H1 (cell line): ENCODE results near the gene PRSS23. TPM values are rescaled to one million over a fixed set of nuclear protein-coding genes. Genes with fewer than 3 reads are reported as not detected.

Experiments used
- CTCF ChIA-PET: fragments of 300-600 bp; sonication (Branson Sonifier 250); formaldehyde crosslinking; loops from one replicate; lab custom pipeline; 2021; ENCODE audit not compliant: partially characterized antibody; lab: Charles Lee
- POLR2A ChIA-PET: fragments of 300-600 bp; sonication (Branson Sonifier 250); formaldehyde crosslinking; loops from one replicate; lab custom pipeline; 2021; ENCODE audit warnings: inconsistent platforms; ENCODE audit not compliant: partially characterized antibody; lab: Charles Lee
- DNase-seq, 2 experiments: peaks; one replicate each; pipeline versions ENCODE4 v3.0.0 to v3.0.0-alpha.2; 2010 to 2022; ENCODE audit warnings: low spot score in 2 of 2, low read depth in 1 of 2, mixed read lengths in 1 of 2
- FAIRE-seq: peaks from 2 replicates; lab custom pipeline; 2011; peaks lifted over from hg19 to GRCh38; lab: Jason Lieb, UNC
- H2AFZ ChIP-seq: 2 replicates; pipeline ENCODE4 v1.8.1; 2012; ENCODE audit warnings: low read length, inconsistent platforms
- H2AK5ac ChIP-seq: 2 replicates; pipeline ENCODE4 v1.6.1; 2013; ENCODE audit warnings: low read depth, low read length
- H2BK120ac ChIP-seq: replicated peaks from 2 replicates; pipeline ENCODE3; 2013; ENCODE audit warnings: low read depth, low read length, inconsistent platforms
- H2BK12ac ChIP-seq: 2 replicates; pipeline ENCODE4 v1.6.1; 2013; ENCODE audit warnings: low read depth, low read length
- H2BK15ac ChIP-seq: 2 replicates; pipeline ENCODE4 v1.6.1; 2013; ENCODE audit warnings: low read length
- H2BK20ac ChIP-seq: 2 replicates; pipeline ENCODE4 v1.6.1; 2013; ENCODE audit warnings: low read length
- H2BK5ac ChIP-seq: 2 replicates; pipeline ENCODE4 v1.6.1; 2013; ENCODE audit warnings: low read depth, low read length
- H3K14ac ChIP-seq: 2 replicates; pipeline ENCODE4 v1.6.1; 2013; ENCODE audit warnings: inconsistent platforms; ENCODE audit not compliant: insufficient read length
- H3K18ac ChIP-seq: 2 replicates; pipeline ENCODE4 v1.6.1; 2013; ENCODE audit warnings: low read length; ENCODE audit errors: extremely low read depth
- H3K23ac ChIP-seq: 2 replicates; pipeline ENCODE4 v1.6.1; 2013; ENCODE audit warnings: inconsistent platforms; ENCODE audit not compliant: insufficient read length
- H3K23me2 ChIP-seq: 2 replicates; pipeline ENCODE4 v1.6.1; 2013; ENCODE audit warnings: low read depth, low read length
- H3K27ac ChIP-seq: 2 replicates; pipeline ENCODE4 v1.6.1; 2011; ENCODE audit warnings: low read depth, low read length, inconsistent platforms
- H3K27me3 ChIP-seq, 4 experiments: replicated peaks in 1 of 4; 1 replicate in 1 of 4; 2 replicates in 3 of 4; pipeline versions ENCODE4 v1.6.1 to v1.8.1; 2011 to 2013; ENCODE audit warnings: low read length in 3 of 4, mild to moderate bottlenecking in 3 of 4, inconsistent platforms in 2 of 4, mixed read lengths in 2 of 4, moderate library complexity in 1 of 4; ENCODE audit not compliant: control insufficient read depth in 3 of 4, insufficient read depth in 3 of 4; ENCODE audit errors: extremely low read depth in 1 of 4
- H3K36me3 ChIP-seq, 4 experiments: 2 replicates each; pipeline versions ENCODE4 v1.6.1 to v1.8.1; 2011 to 2013; ENCODE audit warnings: mild to moderate bottlenecking in 4 of 4, low read length in 3 of 4, moderate library complexity in 2 of 4, control low read depth in 1 of 4, inconsistent platforms in 1 of 4; ENCODE audit not compliant: insufficient read depth in 4 of 4, control insufficient read depth in 2 of 4
- H3K4ac ChIP-seq: replicated peaks from 2 replicates; pipeline ENCODE3; 2013; ENCODE audit warnings: low read length, low read depth, mixed read lengths, inconsistent platforms; ENCODE audit not compliant: insufficient read length
- H3K4me1 ChIP-seq, 4 experiments: replicated peaks in 1 of 4; 1 replicate in 1 of 4; 2 replicates in 3 of 4; pipeline versions ENCODE4 v1.6.1 to v1.8.1; 2011 to 2013; ENCODE audit warnings: low read length in 3 of 4, inconsistent platforms in 2 of 4, mixed read lengths in 1 of 4; ENCODE audit not compliant: insufficient read depth in 4 of 4, control insufficient read depth in 3 of 4
- H3K4me2 ChIP-seq, 2 experiments: 2 replicates each; pipeline versions ENCODE4 v1.6.1 to v1.8.1; 2011 to 2013; ENCODE audit warnings: low read depth in 2 of 2, low read length in 2 of 2, control low read depth in 1 of 2, inconsistent platforms in 1 of 2, mild to moderate bottlenecking in 1 of 2; ENCODE audit not compliant: insufficient read depth in 1 of 2
- H3K4me3 ChIP-seq, 4 experiments: fragments of 200-600, 300-600 bp in 1 of 4; sonication (generic), shearing (Covaris generic), sonication (Bioruptor Twin) in 1 of 4; 2 replicates each; pipeline versions ENCODE4 v1.5.1 to v1.8.1; 2011 to 2016; ENCODE audit warnings: low read length in 4 of 4, low read depth in 3 of 4, control low read depth in 2 of 4, inconsistent platforms in 2 of 4, mild to moderate bottlenecking in 2 of 4, mixed read lengths in 1 of 4, moderate library complexity in 1 of 4; ENCODE audit not compliant: insufficient read depth in 2 of 4; ENCODE audit errors: extremely low read depth in 1 of 4
- H3K56ac ChIP-seq: replicated peaks from 2 replicates; pipeline ENCODE3; 2013; ENCODE audit warnings: low read depth, mild to moderate bottlenecking, mixed read lengths, low read length, inconsistent platforms; ENCODE audit not compliant: insufficient read length
- H3K79me1 ChIP-seq: 2 replicates; pipeline ENCODE4 v1.6.1; 2013; ENCODE audit warnings: low read depth, low read length, control low read depth
- H3K79me2 ChIP-seq, 2 experiments: 2 replicates each; pipeline versions ENCODE4 v1.6.1 to v1.8.1; 2012 to 2013; ENCODE audit warnings: low read length in 2 of 2, mild to moderate bottlenecking in 2 of 2, inconsistent platforms in 1 of 2; ENCODE audit not compliant: insufficient read depth in 2 of 2, control insufficient read depth in 1 of 2
- H3K9ac ChIP-seq, 4 experiments: replicated peaks in 1 of 4; 1 replicate in 1 of 4; 2 replicates in 3 of 4; pipeline versions ENCODE4 v1.6.1 to v1.8.1; 2011 to 2013; ENCODE audit warnings: low read depth in 3 of 4, low read length in 3 of 4, control low read depth in 2 of 4, mild to moderate bottlenecking in 2 of 4, moderate library complexity in 2 of 4, inconsistent platforms in 1 of 4; ENCODE audit errors: extremely low read depth in 1 of 4
- H3K9me3 ChIP-seq, 2 experiments: 2 replicates each; pipeline versions ENCODE4 v1.6.1 to v1.8.1; 2012 to 2013; ENCODE audit warnings: mild to moderate bottlenecking in 2 of 2, moderate library complexity in 2 of 2, control low read depth in 1 of 2, inconsistent platforms in 1 of 2, low read depth in 1 of 2, low read length in 1 of 2, mixed read lengths in 1 of 2; ENCODE audit not compliant: insufficient read depth in 2 of 2
- H4K20me1 ChIP-seq, 2 experiments: replicated peaks in 1 of 2; 2 replicates each; pipeline versions ENCODE3 to v1.8.1; 2011 to 2013; ENCODE audit warnings: inconsistent platforms in 2 of 2, low read length in 2 of 2, mild to moderate bottlenecking in 1 of 2; ENCODE audit not compliant: insufficient read depth in 2 of 2, control insufficient read depth in 1 of 2
- H4K5ac ChIP-seq: 2 replicates; pipeline ENCODE4 v1.6.1; 2013; ENCODE audit warnings: low read length, low read depth, mixed read lengths, inconsistent platforms; ENCODE audit not compliant: insufficient read length
- H4K8ac ChIP-seq: 2 replicates; pipeline ENCODE4 v1.8.0; 2013; ENCODE audit warnings: mild to moderate bottlenecking, moderate library complexity, low read length, inconsistent platforms; ENCODE audit not compliant: insufficient read depth; ENCODE audit errors: extremely low read depth
- H4K91ac ChIP-seq: replicated peaks from 2 replicates; pipeline ENCODE3; 2013; ENCODE audit warnings: low read length, mixed read lengths, inconsistent platforms; ENCODE audit not compliant: insufficient read length
- ASH2L ChIP-seq: fragments of 200-600, 300-600 bp; sonication (generic); IDR thresholded peaks from one replicate; pipeline ENCODE4 v1.7.1; 2017; ENCODE audit warnings: low read length
- ATF2 ChIP-seq: IDR thresholded peaks from 2 replicates; pipeline ENCODE4 v1.6.1; 2012; ENCODE audit warnings: low read length, inconsistent platforms
- ATF3 ChIP-seq: IDR thresholded peaks from 2 replicates; pipeline ENCODE4 v1.6.1; 2011; ENCODE audit warnings: low read depth, mild to moderate bottlenecking, low read length; ENCODE audit not compliant: insufficient read depth
- BACH1 ChIP-seq: IDR thresholded peaks from 2 replicates; pipeline ENCODE4 v1.6.1; 2012; ENCODE audit warnings: low read length, improper control_type of control experiment
- CBX8 ChIP-seq: fragments of 300-800, 300-1000 bp; sonication (generic); IDR thresholded peaks from 2 replicates; pipeline ENCODE4 v1.7.1; 2016; ENCODE audit warnings: low read depth, low read length, borderline replicate concordance
- KDM1A ChIP-seq: fragments of 200-600, 300-600 bp; sonication (generic); IDR thresholded peaks from 2 replicates; pipeline ENCODE4 v1.7.1; 2016; ENCODE audit warnings: mild to moderate bottlenecking, low read length, borderline replicate concordance
- NRF1 ChIP-seq: IDR thresholded peaks from 2 replicates; pipeline ENCODE4 v1.6.1; 2011; ENCODE audit warnings: mild to moderate bottlenecking, low read depth, low read length, improper control_type of control experiment
- RAD21 ChIP-seq, 2 experiments: IDR thresholded peaks in 1 of 2; conservative IDR thresholded peaks in 1 of 2; 2 replicates each; pipeline ENCODE4 v1.6.1; 2011; ENCODE audit warnings: low read depth in 2 of 2, low read length in 2 of 2, improper control_type of control experiment in 1 of 2, inconsistent platforms in 1 of 2, mild to moderate bottlenecking in 1 of 2, moderate library complexity in 1 of 2
- SIX5 ChIP-seq: IDR thresholded peaks from 2 replicates; pipeline ENCODE4 v1.6.1; 2011; ENCODE audit warnings: mild to moderate bottlenecking, low read depth, low read length
- SP4 ChIP-seq: IDR thresholded peaks from 2 replicates; pipeline ENCODE4 v1.6.1; 2012; ENCODE audit warnings: low read length, inconsistent platforms
- TAF1 ChIP-seq: IDR thresholded peaks from 2 replicates; pipeline ENCODE4 v1.6.1; 2011; ENCODE audit warnings: mild to moderate bottlenecking, low read depth, low read length
- TCF12 ChIP-seq: IDR thresholded peaks from 2 replicates; pipeline ENCODE4 v1.6.1; 2011; ENCODE audit warnings: low read depth, mild to moderate bottlenecking, low read length
- WGBS, 2 experiments: shearing (Covaris generic) in 1 of 2; methylation state at CpG; one replicate each; pipeline versions ENCODE4 v1.1.6 to v1.1.7; 2013 to 2015; ENCODE audit warnings: low lambda C conversion rate in 2 of 2, mixed read lengths in 2 of 2, inconsistent platforms in 1 of 2, low coverage in 1 of 2, missing lambda C conversion rate in 1 of 2; ENCODE audit not compliant: insufficient replicate concordance in 2 of 2, insufficient coverage in 1 of 2, insufficient read length in 1 of 2; ENCODE audit errors: extremely low coverage in 1 of 2, missing lambda C conversion rate in 1 of 2; 5-methylcytosine and 5-hydroxymethylcytosine counted together
- polyA plus RNA-seq, 7 experiments: library from polyadenylated mRNA; depleted of rRNA in 3 of 7; stranded (reverse) in 5 of 7; unstranded in 2 of 7; fragments of >200 nt in 5 of 7; fragments of 200-250 nt in 2 of 7; gene quantifications; 1 replicate in 5 of 7; 2 replicates in 1 of 7; 4 replicates in 1 of 7; pipeline versions ENCODE4 v1.2.1 to v1.2.3, GENCODE V29; 2011 to 2013; ENCODE audit warnings: missing spikeins in 2 of 7, mixed read lengths in 2 of 7
- total RNA-seq: library from RNA; stranded (reverse); fragmentation: NEBNext Ultra II Directional; extraction: Animal tissue kit (Norgen Biotek cat#: 25700); gene quantifications from 2 replicates; pipeline ENCODE4 v1.2.1, GENCODE V29; 2021

PRSS23 gene
- total and polyA plus RNA-seq, 2 of the 8 experiments (the other 6 are each of a cell fraction or from before 2014, with no cell fraction given) = 4.4 to 5.6 TPM

DNA sequence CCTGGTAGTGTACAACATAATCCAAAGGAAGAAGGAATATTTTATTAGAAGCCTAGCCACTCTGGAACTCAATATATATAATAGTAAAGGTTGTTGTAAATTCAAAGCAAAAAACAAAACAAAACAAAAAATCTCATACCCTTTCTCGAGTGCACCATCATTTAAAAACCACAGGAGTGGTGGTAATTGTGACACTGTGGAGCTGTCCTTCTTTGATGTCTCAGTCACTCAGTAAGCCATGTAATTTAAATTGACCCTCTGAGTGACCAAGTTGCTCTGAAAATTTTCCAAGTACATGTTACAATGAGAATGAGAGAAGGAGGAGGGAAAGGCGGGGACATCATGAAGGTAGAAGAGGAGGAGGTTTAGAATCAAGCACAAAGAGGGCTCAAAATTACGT is 6.6 kb downstream of the PRSS23 start:
- H4K91ac ChIP-seq = no peak overlapping the region
- no peaks in the 10 kb centered on the region for H3K36me3 ChIP-seq
- POLR2A ChIA-PET = no interaction called here
- no peak overlapping the region for H3K23ac ChIP-seq
- H2AFZ ChIP-seq = no peak overlapping the region
- H3K4me2 ChIP-seq = no peak overlapping the region
- H4K5ac ChIP-seq = no peak overlapping the region
- H3K23me2 ChIP-seq = no peaks in the 10 kb centered on the region
- H2BK20ac ChIP-seq = no peak overlapping the region
- no peaks in the 10 kb centered on the region for H3K79me2 ChIP-seq
- H3K27me3 ChIP-seq = 0 out of 7 replicates have a peak, but pooled peaks cover 0 to under 1% (median 0%) of the 10 kb centered on the region in 4 experiments
- H3K9me3 ChIP-seq = no peaks in the 10 kb centered on the region
- H4K20me1 ChIP-seq = no peaks in the 10 kb centered on the region
- H2BK15ac ChIP-seq = 0 out of 2 replicates have a peak overlapping the region, but pooled peaks have one; percentile 4
- no peak overlapping the region for H2BK120ac ChIP-seq
- no peaks in the 10 kb centered on the region for H3K79me1 ChIP-seq
- no peak overlapping the region for H3K4me3 ChIP-seq
- H3K14ac ChIP-seq = no peak overlapping the region
- H2AK5ac ChIP-seq = no peak overlapping the region
- 85% methylated on average over 3 of the region's 3 CpGs; no CpG with 5 or more reads in 1 of the 2 experiments for WGBS, 2 experiments
- FAIRE-seq = no peak
- H4K8ac ChIP-seq = no peak overlapping the region
- H3K4ac ChIP-seq = no peak overlapping the region
- H2BK5ac ChIP-seq = no peak overlapping the region
- DNase-seq = no peak
- TF ChIP-seq TCF12 = no peak
- TF ChIP-seq CBX8 = no peak
- no peak for TF ChIP-seq NRF1
- no peak for TF ChIP-seq ATF3
- no peak for TF ChIP-seq SIX5
- no peak for TF ChIP-seq ASH2L
- TF ChIP-seq TAF1 = no peak
- no peak for TF ChIP-seq ATF2
- no peak for TF ChIP-seq SP4
- no peak for TF ChIP-seq RAD21 (IDR thresholded peaks at IDR 0.05 in 1 of 2, conservative IDR thresholded peaks at IDR 0.05 in 1 of 2; ENCODE audit: low read depth in 2 of 2, low read length in 2 of 2)
- TF ChIP-seq KDM1A = no peak
- no peak for TF ChIP-seq BACH1
- no peak overlapping the region for H2BK12ac ChIP-seq
- no peak overlapping the region for H3K9ac ChIP-seq
- CTCF ChIA-PET = interaction anchor here (0.7 to 1.6 kb wide), 8 partner anchors 10 to 446 kb away, joined by 3 to 10 read pairs (median 4); no protein-coding TSS in a partner anchor
- H3K56ac ChIP-seq = no peak overlapping the region
- no peak overlapping the region for H3K27ac ChIP-seq
- H3K4me1 ChIP-seq = peaks cover 0 to 4% (median 2%) of the 10 kb centered on the region in 4 experiments; a peak in 2 of 7 replicates
- H3K18ac ChIP-seq = no peak overlapping the region
